Astrocyte of the cerebellum (primary cell): Measurements from ENCODE around the gene APOBEC2.
"Not testable (repeated sequence)": the region's sequence is repeated elsewhere in the genome, so short reads cannot be mapped to it uniquely, and the experiment has no call there.

ENCODE experiments used
- DNase-seq: peaks from one replicate; pipeline ENCODE4 v3.0.0-alpha.2; 2011; ENCODE audit warnings: low read depth
- H3K4me3 ChIP-seq: 2 replicates; pipeline ENCODE4 v1.5.1; 2011; ENCODE audit warnings: mild to moderate bottlenecking, low read depth, low read length, moderate library complexity
- CTCF ChIP-seq: IDR thresholded peaks from 2 replicates; pipeline ENCODE4 v1.5.1; 2012; ENCODE audit warnings: low read length, low read depth, moderate library complexity, mild to moderate bottlenecking; ENCODE audit errors: missing control alignments
- in situ Hi-C: cut with HindIII; loops from 2 replicates; pipeline ENCODE4 v1.10.0; 2017; ENCODE audit warnings: low sequenced_read_pairs

APOBEC2 gene

GRCh38 chr6:41014780-41015179 is 38.2 kb upstream of the APOBEC2 start:
- in situ Hi-C loops = no loop called here
- no peak for TF ChIP-seq CTCF
- no peak for DNase-seq
- no peak overlapping the region for H3K4me3 ChIP-seq

- in situ Hi-C loops, DNase-seq: not testable (repeated sequence)
These were observed 37.1 kb upstream of the APOBEC2 start for GRCh38 chr6:41015860-41016259.

GRCh38 chr6:41017663-41018062 is 35.3 kb upstream of the APOBEC2 start:
- in situ Hi-C loops = no loop called here
- no peak overlapping the region for H3K4me3 ChIP-seq
- no peak for DNase-seq
- no peak for TF ChIP-seq CTCF

More at GRCh38 chr6:41015860-41016259, 37.1 kb upstream of the APOBEC2 start:
- not testable (repeated sequence) for H3K4me3 ChIP-seq

GRCh38 chr6:41021832-41022231 is 31.2 kb upstream of the APOBEC2 start:
- DNase-seq = peak; percentile 48
- no peak overlapping the region for H3K4me3 ChIP-seq
- peak; percentile 54 for TF ChIP-seq CTCF
- in situ Hi-C loops = no loop called here

- in situ Hi-C loops = no loop called here
- no peak for TF ChIP-seq CTCF
These were observed 30.7 kb upstream of the APOBEC2 start for GRCh38 chr6:41022294-41022693.

GRCh38 chr6:41023114-41023513 is 29.9 kb upstream of the APOBEC2 start:
- no peak overlapping the region for H3K4me3 ChIP-seq
- TF ChIP-seq CTCF = no peak
- DNase-seq = no peak
- in situ Hi-C loops = no loop called here

More at GRCh38 chr6:41022294-41022693, 30.7 kb upstream of the APOBEC2 start:
- DNase-seq = no peak
- no peak overlapping the region for H3K4me3 ChIP-seq

GRCh38 chr6:41025966-41026530 is 27.0 kb upstream of the APOBEC2 start:
- TF ChIP-seq CTCF = no peak
- in situ Hi-C loops = no loop called here
- H3K4me3 ChIP-seq = no peak overlapping the region
- DNase-seq = no peak
